Measurements from ENCODE around the gene LRIG1. TPM values are rescaled to one million over a fixed set of nuclear protein-coding genes. Genes with fewer than 3 reads are reported as not detected.

Gene LRIG1
- total RNA-seq, 1 experiment from 2014 or later: 2.2 TPM

GRCh38 chr3:66338927-66339326 is 161.9 kb downstream of the LRIG1 start:
- no peak overlapping the region for H3K27ac ChIP-seq (ENCODE audit: low read length)
- intact Hi-C loops (cut with micrococcal nuclease): no loop called here
- H3K9ac ChIP-seq (ENCODE audit: low read length): no peak overlapping the region
- ATAC-seq (peak; percentile 79), DNase-seq (peak; percentile 49)
- no peak overlapping the region for H3K4me2 ChIP-seq (ENCODE audit: low read length)
- H3K36me3 ChIP-seq (ENCODE audit: low read depth, low read length): no peaks in the 10 kb centered on the region
- no peaks in the 10 kb centered on the region for H3F3A ChIP-seq (ENCODE audit: low read length, unreplicated experiment)
- H3K27me3 ChIP-seq (ENCODE audit: low read length): no peaks in the 10 kb centered on the region
- no TSS peak for BruUV-seq (replicated peaks)
- no peak overlapping the region for H3K4me3 ChIP-seq (ENCODE audit: low read length)
- H2AFZ ChIP-seq (ENCODE audit: low read length): no peak overlapping the region
- H3K9me2 ChIP-seq (replicated peaks; ENCODE audit: low read length): no peaks in the 10 kb centered on the region
- POLR2A ChIA-PET (ENCODE audit: unreplicated experiment): no interaction called here
- peaks cover 5% of the 10 kb centered on the region; the same call in 1 of the 2 replicates for H3K4me1 ChIP-seq (ENCODE audit: insufficient read depth, low read length)
- H3K79me2 ChIP-seq (ENCODE audit: low read length): no peaks in the 10 kb centered on the region
- no peaks in the 10 kb centered on the region for H3K9me3 ChIP-seq (ENCODE audit: low read length)
- TF ChIP-seq EZH2 (IDR thresholded peaks at IDR 0.05; ENCODE audit: low read length, unreplicated experiment) (no peak), EZH2phosphoT487 (IDR thresholded peaks at IDR 0.05; ENCODE audit: borderline replicate concordance, low read length) (no peak)
- TF ChIP-seq, protein P1, sequence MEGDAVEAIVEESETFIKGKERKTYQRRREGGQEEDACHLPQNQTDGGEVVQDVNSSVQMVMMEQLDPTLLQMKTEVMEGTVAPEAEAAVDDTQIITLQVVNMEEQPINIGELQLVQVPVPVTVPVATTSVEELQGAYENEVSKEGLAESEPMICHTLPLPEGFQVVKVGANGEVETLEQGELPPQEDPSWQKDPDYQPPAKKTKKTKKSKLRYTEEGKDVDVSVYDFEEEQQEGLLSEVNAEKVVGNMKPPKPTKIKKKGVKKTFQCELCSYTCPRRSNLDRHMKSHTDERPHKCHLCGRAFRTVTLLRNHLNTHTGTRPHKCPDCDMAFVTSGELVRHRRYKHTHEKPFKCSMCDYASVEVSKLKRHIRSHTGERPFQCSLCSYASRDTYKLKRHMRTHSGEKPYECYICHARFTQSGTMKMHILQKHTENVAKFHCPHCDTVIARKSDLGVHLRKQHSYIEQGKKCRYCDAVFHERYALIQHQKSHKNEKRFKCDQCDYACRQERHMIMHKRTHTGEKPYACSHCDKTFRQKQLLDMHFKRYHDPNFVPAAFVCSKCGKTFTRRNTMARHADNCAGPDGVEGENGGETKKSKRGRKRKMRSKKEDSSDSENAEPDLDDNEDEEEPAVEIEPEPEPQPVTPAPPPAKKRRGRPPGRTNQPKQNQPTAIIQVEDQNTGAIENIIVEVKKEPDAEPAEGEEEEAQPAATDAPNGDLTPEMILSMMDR (conservative IDR thresholded peaks at IDR 0.05; ENCODE audit: low read depth, low read length): no peak
- CTCF ChIA-PET: no interaction called here
- H4K20me1 ChIP-seq (ENCODE audit: low read length): no peaks in the 10 kb centered on the region

DNA sequence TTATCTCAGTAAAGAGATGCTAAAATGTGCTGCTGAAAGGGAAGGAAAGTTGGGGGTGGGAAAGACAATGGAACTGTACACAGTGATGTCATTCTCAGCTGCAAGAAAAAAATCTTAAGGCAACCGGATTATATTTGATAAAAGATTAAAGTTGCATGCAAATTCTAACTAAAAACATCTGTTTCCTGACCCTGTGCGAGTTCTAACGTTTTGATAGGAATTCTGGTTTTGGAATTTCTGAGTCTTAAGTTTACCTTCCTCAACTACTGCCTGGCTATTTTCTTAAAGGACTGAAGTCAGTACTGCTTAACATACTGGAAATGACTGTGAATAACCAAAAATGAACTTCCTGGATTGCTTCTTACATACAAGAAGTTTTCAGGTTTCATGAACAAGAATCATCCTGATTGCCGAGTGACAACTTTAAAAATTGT is 164.5 kb downstream of the LRIG1 start:
- H3K4me3 ChIP-seq (ENCODE audit: low read length): no peak overlapping the region
- no peak overlapping the region for H3K4me2 ChIP-seq (ENCODE audit: low read length)
- TF ChIP-seq EZH2phosphoT487 (IDR thresholded peaks at IDR 0.05; ENCODE audit: borderline replicate concordance, low read length): no peak
- TF ChIP-seq, protein P1 (conservative IDR thresholded peaks at IDR 0.05; ENCODE audit: low read depth, low read length): no peak
- TF ChIP-seq EZH2 (IDR thresholded peaks at IDR 0.05; ENCODE audit: low read length, unreplicated experiment): no peak
- ATAC-seq (no peak), DNase-seq (no peak)
- no peaks in the 10 kb centered on the region for H3K79me2 ChIP-seq (ENCODE audit: low read length)
- BruUV-seq (replicated peaks): no TSS peak
- H3K36me3 ChIP-seq (ENCODE audit: low read depth, low read length): no peaks in the 10 kb centered on the region
- H3K9ac ChIP-seq (ENCODE audit: low read length): no peak overlapping the region
- H3K4me1 ChIP-seq (ENCODE audit: insufficient read depth, low read length): peaks cover 5% of the 10 kb centered on the region; the same call in 1 of the 2 replicates
- ChIA-PET POLR2A (ENCODE audit: unreplicated experiment) (no interaction called here), CTCF (no interaction called here)
- no peak overlapping the region for H3K27ac ChIP-seq (ENCODE audit: low read length)
- no peaks in the 10 kb centered on the region for H4K20me1 ChIP-seq (ENCODE audit: low read length)
- H3K9me3 ChIP-seq (ENCODE audit: low read length): no peaks in the 10 kb centered on the region
- H2AFZ ChIP-seq (ENCODE audit: low read length): no peak overlapping the region
- H3K27me3 ChIP-seq (ENCODE audit: low read length): no peaks in the 10 kb centered on the region
- no peaks in the 10 kb centered on the region for H3K9me2 ChIP-seq (replicated peaks; ENCODE audit: low read length)
- no peaks in the 10 kb centered on the region for H3F3A ChIP-seq (ENCODE audit: low read length, unreplicated experiment)
- intact Hi-C loops (cut with micrococcal nuclease): no loop called here

GRCh38 chr3:66335671-66336070 is 165.2 kb downstream of the LRIG1 start:
- Histone ChIP-seq H4K20me1 (ENCODE audit: low read length) (no peaks in the 10 kb centered on the region), H3K4me3 (ENCODE audit: low read length) (no peak overlapping the region), H3K4me2 (ENCODE audit: low read length) (no peak overlapping the region), H3K4me1 (ENCODE audit: insufficient read depth, low read length) (peaks cover 5% of the 10 kb centered on the region; the same call in 1 of the 2 replicates), H3K9me3 (ENCODE audit: low read length) (no peaks in the 10 kb centered on the region), H2AFZ (ENCODE audit: low read length) (no peak overlapping the region), H3K27ac (ENCODE audit: low read length) (no peak overlapping the region), H3K9ac (ENCODE audit: low read length) (no peak overlapping the region), H3K9me2 (replicated peaks; ENCODE audit: low read length) (no peaks in the 10 kb centered on the region), H3K27me3 (ENCODE audit: low read length) (no peaks in the 10 kb centered on the region), H3F3A (ENCODE audit: low read length, unreplicated experiment) (no peaks in the 10 kb centered on the region), H3K79me2 (ENCODE audit: low read length) (no peaks in the 10 kb centered on the region), H3K36me3 (ENCODE audit: low read depth, low read length) (no peaks in the 10 kb centered on the region)
- TF ChIP-seq, protein P1 (conservative IDR thresholded peaks at IDR 0.05; ENCODE audit: low read depth, low read length): no peak
- TF ChIP-seq EZH2 (IDR thresholded peaks at IDR 0.05; ENCODE audit: low read length, unreplicated experiment) (no peak), EZH2phosphoT487 (IDR thresholded peaks at IDR 0.05; ENCODE audit: borderline replicate concordance, low read length) (no peak)
- BruUV-seq (replicated peaks): no TSS peak
- ATAC-seq: no peak
- POLR2A ChIA-PET (ENCODE audit: unreplicated experiment): no interaction called here
- intact Hi-C loops (cut with micrococcal nuclease): no loop called here
- CTCF ChIA-PET: no interaction called here
- DNase-seq: no peak

Data from PC-3 (cell line).